GM12878 (cell line): Measurements from ENCODE around the gene OR52N5.

Experiments
- BRCA1 ChIP-seq: IDR thresholded peaks from 2 replicates; pipeline ENCODE4 v1.6.1; 2011; ENCODE audit warnings: low read depth, low read length, improper control_type of control experiment
- CHD2 ChIP-seq: IDR thresholded peaks from 2 replicates; pipeline ENCODE4 v1.6.1; 2011; ENCODE audit warnings: low read depth, low read length, improper control_type of control experiment, borderline replicate concordance
- CTCF ChIP-seq, 3 experiments: IDR thresholded peaks in 2 of 3; conservative IDR thresholded peaks in 1 of 3; 2 replicates each; pipeline ENCODE4 v1.5.1; 2011; ENCODE audit warnings: low read depth in 3 of 3, low read length in 3 of 3, mild to moderate bottlenecking in 3 of 3, control low read depth in 2 of 3, moderate library complexity in 2 of 3, inconsistent platforms in 1 of 3, mixed read lengths in 1 of 3; ENCODE audit not compliant: control insufficient read depth in 2 of 3, insufficient read depth in 1 of 3; ENCODE audit errors: extremely low read depth in 1 of 3
- E2F4 ChIP-seq: IDR thresholded peaks from 2 replicates; pipeline ENCODE4 v1.6.1; 2012; ENCODE audit warnings: low read depth, low read length, improper control_type of control experiment
- EZH2 ChIP-seq: IDR thresholded peaks from 2 replicates; pipeline ENCODE4 v1.6.1; 2012; ENCODE audit warnings: low read depth, mild to moderate bottlenecking, control low read depth, inconsistent platforms, low read length, borderline replicate concordance; ENCODE audit not compliant: control insufficient read depth
- IKZF1 ChIP-seq: fragments of 450-650 bp; conservative IDR thresholded peaks from 2 replicates; pipeline ENCODE4 v1.6.1; 2017; ENCODE audit warnings: antibody characterized with exemption, mild to moderate bottlenecking
- NFYB ChIP-seq: IDR thresholded peaks from 2 replicates; pipeline ENCODE4 v1.6.1; 2011; ENCODE audit warnings: low read depth, mild to moderate bottlenecking, low read length, improper control_type of control experiment, moderate library complexity; ENCODE audit not compliant: insufficient read depth
- PKNOX1 ChIP-seq: fragments of 450-650 bp; IDR thresholded peaks from 2 replicates; pipeline ENCODE4 v1.6.1; 2016; ENCODE audit warnings: mild to moderate bottlenecking
- POLR2AphosphoS2 ChIP-seq: IDR thresholded peaks from 2 replicates; pipeline ENCODE4 v1.6.1; 2011; ENCODE audit warnings: low read depth, mild to moderate bottlenecking, low read length, improper control_type of control experiment, moderate library complexity
- SUZ12 ChIP-seq: fragments of 200-600 bp; sonication (generic); IDR thresholded peaks from one replicate; pipeline ENCODE4 v1.6.1; 2018; ENCODE audit warnings: antibody characterized with exemption, mild to moderate bottlenecking; ENCODE audit not compliant: unreplicated experiment
- TAF1 ChIP-seq: IDR thresholded peaks from 2 replicates; pipeline ENCODE4 v1.6.1; 2011; ENCODE audit warnings: mild to moderate bottlenecking, low read depth, low read length, borderline replicate concordance
- USF2 ChIP-seq: IDR thresholded peaks from 2 replicates; pipeline ENCODE4 v1.6.1; 2011; ENCODE audit warnings: low read depth, low read length, improper control_type of control experiment, borderline replicate concordance
- ZNF592 ChIP-seq: fragments of 450-650 bp; IDR thresholded peaks from 2 replicates; pipeline ENCODE4 v1.6.1; 2017; ENCODE audit warnings: mild to moderate bottlenecking, moderate library complexity

GRCh38 chr11:5809122-5809519 lies 26.0 kb upstream of the OR52N5 start:
- no peak for TF ChIP-seq NFYB
- TF ChIP-seq POLR2AphosphoS2: no peak
- TF ChIP-seq ZNF592: no peak
- no peak for TF ChIP-seq USF2
- TF ChIP-seq CTCF (IDR thresholded peaks at IDR 0.05 in 2 of 3, conservative IDR thresholded peaks at IDR 0.05 in 1 of 3; ENCODE audit: control insufficient read depth in 2 of 3, extremely low read depth in 1 of 3, insufficient read depth in 1 of 3, low read depth in 3 of 3, low read length in 3 of 3): no peak
- no peak for TF ChIP-seq PKNOX1
- no peak for TF ChIP-seq EZH2
- no peak for TF ChIP-seq E2F4
- TF ChIP-seq BRCA1: no peak
- no peak for TF ChIP-seq SUZ12
- no peak for TF ChIP-seq CHD2
- no peak for TF ChIP-seq TAF1
- no peak for TF ChIP-seq IKZF1
